ENCODE results near the gene PEAK3. TPM values are rescaled to one million over a fixed set of nuclear protein-coding genes. Genes with fewer than 3 reads are reported as not detected.

Gene PEAK3
- total and polyA plus RNA-seq, 9 of the 15 experiments (the other 6 are each of a cell fraction or from before 2014, with no cell fraction given): 0.07 to 0.40 TPM; not detected in 7

DNA sequence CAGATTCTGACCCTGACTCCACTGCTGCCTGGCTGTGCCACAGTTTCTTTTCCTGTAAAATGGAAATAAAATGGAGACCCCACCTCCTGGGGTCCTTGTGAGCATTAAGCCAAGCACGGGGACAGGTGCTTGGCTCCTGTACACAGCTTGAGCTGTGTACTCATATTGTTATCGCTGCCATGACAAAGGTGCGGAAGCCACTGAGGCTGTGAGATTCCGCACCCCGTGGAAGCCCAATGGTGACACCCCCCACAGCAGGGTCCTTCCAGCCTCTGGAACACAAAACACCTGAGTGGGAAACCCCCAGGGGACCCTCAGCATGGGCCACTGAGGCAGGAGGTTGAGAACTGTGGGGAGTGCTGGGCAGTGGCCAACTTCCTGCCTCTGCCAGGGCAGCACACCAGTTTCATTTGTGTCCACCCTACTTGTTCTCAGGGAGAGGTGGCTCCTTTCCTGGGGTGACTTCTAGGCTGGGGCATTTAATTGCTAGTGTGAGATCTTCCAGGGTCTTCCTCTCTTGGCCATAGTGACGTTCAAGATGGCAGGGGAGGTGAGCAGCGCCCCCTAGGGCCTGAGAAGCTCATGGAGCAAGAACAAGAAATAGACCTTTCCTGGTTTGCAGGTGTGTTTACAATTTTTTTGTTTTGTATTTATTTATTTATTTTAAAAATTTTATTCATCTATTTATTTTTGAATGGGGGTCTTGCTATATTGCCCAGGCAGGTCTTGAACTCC is 20.4 kb downstream of the PEAK3 start (continued):
- TF ChIP-seq, protein P1, sequence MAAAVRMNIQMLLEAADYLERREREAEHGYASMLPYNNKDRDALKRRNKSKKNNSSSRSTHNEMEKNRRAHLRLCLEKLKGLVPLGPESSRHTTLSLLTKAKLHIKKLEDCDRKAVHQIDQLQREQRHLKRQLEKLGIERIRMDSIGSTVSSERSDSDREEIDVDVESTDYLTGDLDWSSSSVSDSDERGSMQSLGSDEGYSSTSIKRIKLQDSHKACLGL (CRISPR knock-in tag; IDR thresholded peaks at IDR 0.05; ENCODE audit: borderline replicate concordance, poor library complexity, severe bottlenecking): no peak
- TF ChIP-seq NFXL1 (CRISPR knock-in tag; IDR thresholded peaks at IDR 0.05) (no peak), XRCC5 (IDR thresholded peaks at IDR 0.05; ENCODE audit: low read depth, low read length) (no peak), TEAD4 (IDR thresholded peaks at IDR 0.05; ENCODE audit: low read length) (no peak), TEAD4 (CRISPR knock-in tag; IDR thresholded peaks at IDR 0.05; ENCODE audit: borderline replicate concordance) (0 out of 2 replicates have a peak, but pooled peaks have one; percentile 21), SNIP1 (IDR thresholded peaks at IDR 0.05; ENCODE audit: low read depth) (no peak), ZNF76 (CRISPR knock-in tag; IDR thresholded peaks at IDR 0.05; ENCODE audit: borderline replicate concordance) (no peak), NFATC3 (IDR thresholded peaks at IDR 0.05) (no peak), NR2F6 (CRISPR knock-in tag; IDR thresholded peaks at IDR 0.05) (no peak), ZNF311 (CRISPR knock-in tag; IDR thresholded peaks at IDR 0.05) (no peak), ZNF384 (IDR thresholded peaks at IDR 0.05; ENCODE audit: low read depth, low read length) (no peak), CEBPG (CRISPR knock-in tag; IDR thresholded peaks at IDR 0.05) (0 out of 2 replicates have a peak, but pooled peaks have one; percentile 25), CEBPG (tag; conservative IDR thresholded peaks at IDR 0.05 in 1 of 2, IDR thresholded peaks at IDR 0.05 in 1 of 2) (no peak), CTCFL (IDR thresholded peaks at IDR 0.05; ENCODE audit: borderline replicate concordance, insufficient read depth, low read depth, low read length, poor library complexity, severe bottlenecking) (peak; percentile 81), ZNF561 (CRISPR knock-in tag; conservative IDR thresholded peaks at IDR 0.05) (no peak), CXXC5 (CRISPR knock-in tag; IDR thresholded peaks at IDR 0.05) (peak; percentile 39), ZNF639 (CRISPR knock-in tag; conservative IDR thresholded peaks at IDR 0.05 in 1 of 2, IDR thresholded peaks at IDR 0.05 in 1 of 2) (no peak), CC2D1A (IDR thresholded peaks at IDR 0.05) (no peak)
- TF ChIP-seq, protein P2, sequence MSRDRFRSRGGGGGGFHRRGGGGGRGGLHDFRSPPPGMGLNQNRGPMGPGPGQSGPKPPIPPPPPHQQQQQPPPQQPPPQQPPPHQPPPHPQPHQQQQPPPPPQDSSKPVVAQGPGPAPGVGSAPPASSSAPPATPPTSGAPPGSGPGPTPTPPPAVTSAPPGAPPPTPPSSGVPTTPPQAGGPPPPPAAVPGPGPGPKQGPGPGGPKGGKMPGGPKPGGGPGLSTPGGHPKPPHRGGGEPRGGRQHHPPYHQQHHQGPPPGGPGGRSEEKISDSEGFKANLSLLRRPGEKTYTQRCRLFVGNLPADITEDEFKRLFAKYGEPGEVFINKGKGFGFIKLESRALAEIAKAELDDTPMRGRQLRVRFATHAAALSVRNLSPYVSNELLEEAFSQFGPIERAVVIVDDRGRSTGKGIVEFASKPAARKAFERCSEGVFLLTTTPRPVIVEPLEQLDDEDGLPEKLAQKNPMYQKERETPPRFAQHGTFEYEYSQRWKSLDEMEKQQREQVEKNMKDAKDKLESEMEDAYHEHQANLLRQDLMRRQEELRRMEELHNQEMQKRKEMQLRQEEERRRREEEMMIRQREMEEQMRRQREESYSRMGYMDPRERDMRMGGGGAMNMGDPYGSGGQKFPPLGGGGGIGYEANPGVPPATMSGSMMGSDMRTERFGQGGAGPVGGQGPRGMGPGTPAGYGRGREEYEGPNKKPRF (IDR thresholded peaks at IDR 0.05; ENCODE audit: low read depth, low read length): no peak
- TF ChIP-seq, protein P3, sequence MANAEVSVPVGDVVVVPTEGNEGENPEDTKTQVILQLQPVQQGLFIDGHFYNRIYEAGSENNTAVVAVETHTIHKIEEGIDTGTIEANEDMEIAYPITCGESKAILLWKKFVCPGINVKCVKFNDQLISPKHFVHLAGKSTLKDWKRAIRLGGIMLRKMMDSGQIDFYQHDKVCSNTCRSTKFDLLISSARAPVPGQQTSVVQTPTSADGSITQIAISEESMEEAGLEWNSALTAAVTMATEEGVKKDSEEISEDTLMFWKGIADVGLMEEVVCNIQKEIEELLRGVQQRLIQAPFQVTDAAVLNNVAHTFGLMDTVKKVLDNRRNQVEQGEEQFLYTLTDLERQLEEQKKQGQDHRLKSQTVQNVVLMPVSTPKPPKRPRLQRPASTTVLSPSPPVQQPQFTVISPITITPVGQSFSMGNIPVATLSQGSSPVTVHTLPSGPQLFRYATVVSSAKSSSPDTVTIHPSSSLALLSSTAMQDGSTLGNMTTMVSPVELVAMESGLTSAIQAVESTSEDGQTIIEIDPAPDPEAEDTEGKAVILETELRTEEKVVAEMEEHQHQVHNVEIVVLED (CRISPR knock-in tag; IDR thresholded peaks at IDR 0.05): no peak
